Measurements from ENCODE around the gene CDC23. TPM values are rescaled to one million over a fixed set of nuclear protein-coding genes. Genes with fewer than 3 reads are reported as not detected.

Gene CDC23
- total and polyA plus RNA-seq, 2 of the 8 experiments (the other 6 are each of a cell fraction or from before 2014, with no cell fraction given): 32.6 to 45.7 TPM

- Histone ChIP-seq H2AFZ (ENCODE audit: low read length) (no peak overlapping the region), H3K23ac (ENCODE audit: insufficient read length) (no peak overlapping the region), H3K9ac (replicated peaks in 1 of 4; ENCODE audit: extremely low read depth in 1 of 4, low read depth in 3 of 4, low read length in 3 of 4) (no peak overlapping the region), H2BK120ac (replicated peaks; ENCODE audit: low read depth, low read length) (no peak overlapping the region), H3K23me2 (ENCODE audit: low read depth, low read length) (no peaks in the 10 kb centered on the region), H2BK12ac (ENCODE audit: low read depth, low read length) (no peak overlapping the region), H2AK5ac (ENCODE audit: low read depth, low read length) (no peak overlapping the region), H3K14ac (ENCODE audit: insufficient read length) (no peak overlapping the region), H3K4me3 (ENCODE audit: extremely low read depth in 1 of 4, insufficient read depth in 2 of 4, low read depth in 3 of 4, low read length in 4 of 4) (no peak overlapping the region), H3K4me2 (ENCODE audit: insufficient read depth in 1 of 2, low read depth in 2 of 2, low read length in 2 of 2) (no peak overlapping the region), H3K27ac (ENCODE audit: low read depth, low read length) (no peak overlapping the region), H3K36me3 (ENCODE audit: control insufficient read depth in 2 of 4, insufficient read depth in 4 of 4, low read length in 3 of 4) (no peaks in the 10 kb centered on the region), H3K79me1 (ENCODE audit: low read depth, low read length) (no peaks in the 10 kb centered on the region), H3K18ac (ENCODE audit: extremely low read depth, low read length) (no peak overlapping the region), H3K4me1 (replicated peaks in 1 of 4; ENCODE audit: control insufficient read depth in 3 of 4, insufficient read depth in 4 of 4, low read length in 3 of 4) (no peaks in the 10 kb centered on the region), H4K20me1 (replicated peaks in 1 of 2; ENCODE audit: control insufficient read depth in 1 of 2, insufficient read depth in 2 of 2, low read length in 2 of 2) (no peaks in the 10 kb centered on the region), H4K5ac (ENCODE audit: insufficient read length, low read depth, low read length) (no peak overlapping the region), H3K9me3 (ENCODE audit: insufficient read depth in 2 of 2, low read depth in 1 of 2, low read length in 1 of 2) (peaks cover 4 to 6% of the 10 kb centered on the region in 2 experiments; a peak in 1 of 4 replicates), H3K79me2 (ENCODE audit: control insufficient read depth in 1 of 2, insufficient read depth in 2 of 2, low read length in 2 of 2) (no peaks in the 10 kb centered on the region), H2BK5ac (ENCODE audit: low read depth, low read length) (no peak overlapping the region), H4K91ac (replicated peaks; ENCODE audit: insufficient read length, low read length) (no peak overlapping the region), H2BK20ac (ENCODE audit: low read length) (no peak overlapping the region), H3K4ac (replicated peaks; ENCODE audit: insufficient read length, low read depth, low read length) (no peak overlapping the region), H4K8ac (ENCODE audit: extremely low read depth, insufficient read depth, low read length) (no peak overlapping the region), H2BK15ac (ENCODE audit: low read length) (no peak overlapping the region), H3K27me3 (replicated peaks in 1 of 4; ENCODE audit: control insufficient read depth in 3 of 4, extremely low read depth in 1 of 4, insufficient read depth in 3 of 4, low read length in 3 of 4) (no peaks in the 10 kb centered on the region; a peak in 1 of 7 replicates), H3K56ac (replicated peaks; ENCODE audit: insufficient read length, low read depth, low read length) (no peak overlapping the region)
- ChIA-PET CTCF (ENCODE audit: partially characterized antibody) (interaction anchor here (2.5 to 9.2 kb wide), 2 partner anchors 17 to 53 kb away, joined by 8 to 128 read pairs; partner anchors contain the start of gene GFRA3), POLR2A (ENCODE audit: partially characterized antibody) (no interaction called here)
- no peak for FAIRE-seq
- no peak for DNase-seq (ENCODE audit: low read depth in 1 of 2, low spot score in 2 of 2)
- TF ChIP-seq, protein P1, sequence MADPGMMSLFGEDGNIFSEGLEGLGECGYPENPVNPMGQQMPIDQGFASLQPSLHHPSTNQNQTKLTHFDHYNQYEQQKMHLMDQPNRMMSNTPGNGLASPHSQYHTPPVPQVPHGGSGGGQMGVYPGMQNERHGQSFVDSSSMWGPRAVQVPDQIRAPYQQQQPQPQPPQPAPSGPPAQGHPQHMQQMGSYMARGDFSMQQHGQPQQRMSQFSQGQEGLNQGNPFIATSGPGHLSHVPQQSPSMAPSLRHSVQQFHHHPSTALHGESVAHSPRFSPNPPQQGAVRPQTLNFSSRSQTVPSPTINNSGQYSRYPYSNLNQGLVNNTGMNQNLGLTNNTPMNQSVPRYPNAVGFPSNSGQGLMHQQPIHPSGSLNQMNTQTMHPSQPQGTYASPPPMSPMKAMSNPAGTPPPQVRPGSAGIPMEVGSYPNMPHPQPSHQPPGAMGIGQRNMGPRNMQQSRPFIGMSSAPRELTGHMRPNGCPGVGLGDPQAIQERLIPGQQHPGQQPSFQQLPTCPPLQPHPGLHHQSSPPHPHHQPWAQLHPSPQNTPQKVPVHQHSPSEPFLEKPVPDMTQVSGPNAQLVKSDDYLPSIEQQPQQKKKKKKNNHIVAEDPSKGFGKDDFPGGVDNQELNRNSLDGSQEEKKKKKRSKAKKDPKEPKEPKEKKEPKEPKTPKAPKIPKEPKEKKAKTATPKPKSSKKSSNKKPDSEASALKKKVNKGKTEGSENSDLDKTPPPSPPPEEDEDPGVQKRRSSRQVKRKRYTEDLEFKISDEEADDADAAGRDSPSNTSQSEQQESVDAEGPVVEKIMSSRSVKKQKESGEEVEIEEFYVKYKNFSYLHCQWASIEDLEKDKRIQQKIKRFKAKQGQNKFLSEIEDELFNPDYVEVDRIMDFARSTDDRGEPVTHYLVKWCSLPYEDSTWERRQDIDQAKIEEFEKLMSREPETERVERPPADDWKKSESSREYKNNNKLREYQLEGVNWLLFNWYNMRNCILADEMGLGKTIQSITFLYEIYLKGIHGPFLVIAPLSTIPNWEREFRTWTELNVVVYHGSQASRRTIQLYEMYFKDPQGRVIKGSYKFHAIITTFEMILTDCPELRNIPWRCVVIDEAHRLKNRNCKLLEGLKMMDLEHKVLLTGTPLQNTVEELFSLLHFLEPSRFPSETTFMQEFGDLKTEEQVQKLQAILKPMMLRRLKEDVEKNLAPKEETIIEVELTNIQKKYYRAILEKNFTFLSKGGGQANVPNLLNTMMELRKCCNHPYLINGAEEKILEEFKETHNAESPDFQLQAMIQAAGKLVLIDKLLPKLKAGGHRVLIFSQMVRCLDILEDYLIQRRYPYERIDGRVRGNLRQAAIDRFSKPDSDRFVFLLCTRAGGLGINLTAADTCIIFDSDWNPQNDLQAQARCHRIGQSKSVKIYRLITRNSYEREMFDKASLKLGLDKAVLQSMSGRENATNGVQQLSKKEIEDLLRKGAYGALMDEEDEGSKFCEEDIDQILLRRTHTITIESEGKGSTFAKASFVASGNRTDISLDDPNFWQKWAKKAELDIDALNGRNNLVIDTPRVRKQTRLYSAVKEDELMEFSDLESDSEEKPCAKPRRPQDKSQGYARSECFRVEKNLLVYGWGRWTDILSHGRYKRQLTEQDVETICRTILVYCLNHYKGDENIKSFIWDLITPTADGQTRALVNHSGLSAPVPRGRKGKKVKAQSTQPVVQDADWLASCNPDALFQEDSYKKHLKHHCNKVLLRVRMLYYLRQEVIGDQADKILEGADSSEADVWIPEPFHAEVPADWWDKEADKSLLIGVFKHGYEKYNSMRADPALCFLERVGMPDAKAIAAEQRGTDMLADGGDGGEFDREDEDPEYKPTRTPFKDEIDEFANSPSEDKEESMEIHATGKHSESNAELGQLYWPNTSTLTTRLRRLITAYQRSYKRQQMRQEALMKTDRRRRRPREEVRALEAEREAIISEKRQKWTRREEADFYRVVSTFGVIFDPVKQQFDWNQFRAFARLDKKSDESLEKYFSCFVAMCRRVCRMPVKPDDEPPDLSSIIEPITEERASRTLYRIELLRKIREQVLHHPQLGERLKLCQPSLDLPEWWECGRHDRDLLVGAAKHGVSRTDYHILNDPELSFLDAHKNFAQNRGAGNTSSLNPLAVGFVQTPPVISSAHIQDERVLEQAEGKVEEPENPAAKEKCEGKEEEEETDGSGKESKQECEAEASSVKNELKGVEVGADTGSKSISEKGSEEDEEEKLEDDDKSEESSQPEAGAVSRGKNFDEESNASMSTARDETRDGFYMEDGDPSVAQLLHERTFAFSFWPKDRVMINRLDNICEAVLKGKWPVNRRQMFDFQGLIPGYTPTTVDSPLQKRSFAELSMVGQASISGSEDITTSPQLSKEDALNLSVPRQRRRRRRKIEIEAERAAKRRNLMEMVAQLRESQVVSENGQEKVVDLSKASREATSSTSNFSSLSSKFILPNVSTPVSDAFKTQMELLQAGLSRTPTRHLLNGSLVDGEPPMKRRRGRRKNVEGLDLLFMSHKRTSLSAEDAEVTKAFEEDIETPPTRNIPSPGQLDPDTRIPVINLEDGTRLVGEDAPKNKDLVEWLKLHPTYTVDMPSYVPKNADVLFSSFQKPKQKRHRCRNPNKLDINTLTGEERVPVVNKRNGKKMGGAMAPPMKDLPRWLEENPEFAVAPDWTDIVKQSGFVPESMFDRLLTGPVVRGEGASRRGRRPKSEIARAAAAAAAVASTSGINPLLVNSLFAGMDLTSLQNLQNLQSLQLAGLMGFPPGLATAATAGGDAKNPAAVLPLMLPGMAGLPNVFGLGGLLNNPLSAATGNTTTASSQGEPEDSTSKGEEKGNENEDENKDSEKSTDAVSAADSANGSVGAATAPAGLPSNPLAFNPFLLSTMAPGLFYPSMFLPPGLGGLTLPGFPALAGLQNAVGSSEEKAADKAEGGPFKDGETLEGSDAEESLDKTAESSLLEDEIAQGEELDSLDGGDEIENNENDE (IDR thresholded peaks at IDR 0.05; ENCODE audit: insufficient replicate concordance, low read length): no peak
Observed at GRCh38 chr5:138226910-138227309, 13.8 kb upstream of the CDC23 start.
